Measurements from ENCODE around the gene C2CD4A. TPM values are rescaled to one million over a fixed set of nuclear protein-coding genes. Genes with fewer than 3 reads are reported as not detected.

The C2CD4A gene
- total and polyA plus RNA-seq, 2 of the 4 experiments (the other 2 are of a cell fraction) = not detected

GRCh38 chr15:62099094-62099601 lies 32.4 kb downstream of the C2CD4A start:
- peak overlapping the region; percentile 46; the same call in 1 of the 2 replicates for H3K4me2 ChIP-seq (ENCODE audit: low read depth, low read length)
- dilution Hi-C loops (cut with HindIII; ENCODE audit: low sequenced_read_pairs, unreplicated experiment) = no loop called here
- peak overlapping the region; percentile 69 for H2AFZ ChIP-seq (replicated peaks; ENCODE audit: low read length, poor library complexity)
- ATAC-seq (ENCODE audit: low read depth) (peak; percentile 29; the same call in 1 of the 2 replicates), DNase-seq (peak; percentile 51)
- H2BK120ac ChIP-seq (ENCODE audit: low read depth, low read length) = no peak overlapping the region; the same call in 1 of the 2 replicates
- H4K5ac ChIP-seq (ENCODE audit: low read depth, low read length) = no peak overlapping the region
- H3K9me3 ChIP-seq (ENCODE audit: control insufficient read depth, insufficient read depth, low read length) = no peaks in the 10 kb centered on the region
- WGBS, 2 experiments (ENCODE audit: extremely low coverage in 2 of 2, insufficient read length in 1 of 2) = 0% methylated on average over 1 of the region's 7 CpGs; no CpG with 5 or more reads in 1 of the 2 experiments
- H2BK20ac ChIP-seq (ENCODE audit: low read depth, low read length) = no peak overlapping the region
- intact Hi-C loops (cut with micrococcal nuclease) = no loop called here
- TF ChIP-seq CEBPB (IDR thresholded peaks at IDR 0.05; ENCODE audit: low read depth, low read length) = 0 out of 2 replicates have a peak, but pooled peaks have one; percentile 31
- TF ChIP-seq, protein P1, sequence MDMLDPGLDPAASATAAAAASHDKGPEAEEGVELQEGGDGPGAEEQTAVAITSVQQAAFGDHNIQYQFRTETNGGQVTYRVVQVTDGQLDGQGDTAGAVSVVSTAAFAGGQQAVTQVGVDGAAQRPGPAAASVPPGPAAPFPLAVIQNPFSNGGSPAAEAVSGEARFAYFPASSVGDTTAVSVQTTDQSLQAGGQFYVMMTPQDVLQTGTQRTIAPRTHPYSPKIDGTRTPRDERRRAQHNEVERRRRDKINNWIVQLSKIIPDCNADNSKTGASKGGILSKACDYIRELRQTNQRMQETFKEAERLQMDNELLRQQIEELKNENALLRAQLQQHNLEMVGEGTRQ (IDR thresholded peaks at IDR 0.05; ENCODE audit: low read depth, low read length) = no peak
- TF ChIP-seq SMC3 (IDR thresholded peaks at IDR 0.05; ENCODE audit: low read depth, low read length) = no peak
- H3K4ac ChIP-seq (ENCODE audit: low read depth, low read length) = no peak overlapping the region
- CTCF ChIA-PET = no interaction called here
- no peak overlapping the region for H3K23ac ChIP-seq (ENCODE audit: low read depth, low read length)
- H3K18ac ChIP-seq (ENCODE audit: low read depth, low read length) = no peak overlapping the region
- H3K4me1 ChIP-seq (ENCODE audit: control insufficient read depth, insufficient read depth, low read length) = no peaks in the 10 kb centered on the region
- POLR2A ChIA-PET (ENCODE audit: unreplicated experiment) = no interaction called here
- H2AK9ac ChIP-seq (replicated peaks; ENCODE audit: low read depth, low read length, poor library complexity) = no peak overlapping the region
- peak overlapping the region; percentile 14; the same call in 1 of the 2 replicates for H3K4me3 ChIP-seq (ENCODE audit: insufficient read depth, low read depth, low read length)
- H4K8ac ChIP-seq (ENCODE audit: low read depth in 2 of 2, low read length in 2 of 2) = no peak overlapping the region
- BruUV-seq (replicated peaks) = no TSS peak
- no peak overlapping the region for H3K9ac ChIP-seq (ENCODE audit: low read depth, low read length)
- H3K14ac ChIP-seq (replicated peaks; ENCODE audit: low read depth, low read length) = no peak overlapping the region; the same call in 1 of the 2 replicates
- peaks cover 4% of the 10 kb centered on the region; the same call in 1 of the 2 replicates for H3K27me3 ChIP-seq (ENCODE audit: control insufficient read depth, insufficient read depth, low read length)
- no peaks in the 10 kb centered on the region for H3K36me3 ChIP-seq (ENCODE audit: control insufficient read depth, insufficient read depth, low read length)
- no peak overlapping the region for H2AK5ac ChIP-seq (ENCODE audit: low read depth, low read length)
- H2BK5ac ChIP-seq (ENCODE audit: low read depth, low read length, poor library complexity, severe bottlenecking) = peak overlapping the region; percentile 35
- in situ Hi-C loops (cut with MboI; ENCODE audit: low sequenced_read_pairs) = no loop called here
- H3K27ac ChIP-seq (ENCODE audit: insufficient read depth, low read length) = no peak overlapping the region
- H3K56ac ChIP-seq (ENCODE audit: extremely low read depth, insufficient read depth, low read length) = no peak overlapping the region; the same call in 1 of the 2 replicates
- no peak overlapping the region for H4K91ac ChIP-seq (ENCODE audit: insufficient read depth, low read depth, low read length)
- no peaks in the 10 kb centered on the region for H3K9me1 ChIP-seq (ENCODE audit: insufficient read depth, low read length)
- H4K20me1 ChIP-seq (ENCODE audit: insufficient read depth, low read length) = no peaks in the 10 kb centered on the region
- no peaks in the 10 kb centered on the region for H3K79me1 ChIP-seq (ENCODE audit: low read depth in 1 of 2, low read length in 2 of 2)
- no peak overlapping the region for H2BK15ac ChIP-seq (ENCODE audit: low read depth, low read length)

Measured in IMR-90 (cell line).